Measurements from ENCODE around the gene CDK5RAP2.

- TF ChIP-seq TAF1 (IDR thresholded peaks at IDR 0.05; ENCODE audit: borderline replicate concordance, low read depth, low read length) (no peak), MTA3 (IDR thresholded peaks at IDR 0.05; ENCODE audit: borderline replicate concordance, low read length) (no peak), CBFB (IDR thresholded peaks at IDR 0.05; ENCODE audit: low read depth) (no peak), HDAC2 (IDR thresholded peaks at IDR 0.05) (no peak)
- TF ChIP-seq, protein P1, sequence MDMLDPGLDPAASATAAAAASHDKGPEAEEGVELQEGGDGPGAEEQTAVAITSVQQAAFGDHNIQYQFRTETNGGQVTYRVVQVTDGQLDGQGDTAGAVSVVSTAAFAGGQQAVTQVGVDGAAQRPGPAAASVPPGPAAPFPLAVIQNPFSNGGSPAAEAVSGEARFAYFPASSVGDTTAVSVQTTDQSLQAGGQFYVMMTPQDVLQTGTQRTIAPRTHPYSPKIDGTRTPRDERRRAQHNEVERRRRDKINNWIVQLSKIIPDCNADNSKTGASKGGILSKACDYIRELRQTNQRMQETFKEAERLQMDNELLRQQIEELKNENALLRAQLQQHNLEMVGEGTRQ (IDR thresholded peaks at IDR 0.05; ENCODE audit: borderline replicate concordance, low read depth, low read length) = no peak
These were observed 29.7 kb upstream of the CDK5RAP2 start for GRCh38 chr9:120609636-120610035.
